ENCODE measurements around the gene CENPX.
"Not testable (repeated sequence)": the region's sequence is repeated elsewhere in the genome, so short reads cannot be mapped to it uniquely, and the experiment has no call there.

The CENPX gene

GRCh38 chr17:81983639-81984373, 38.9 kb downstream of the CENPX start:
- no peak for TF ChIP-seq CTCF (conservative IDR thresholded peaks at IDR 0.05; ENCODE audit: low read length)
- no peak overlapping the region for H3K4me3 ChIP-seq (ENCODE audit: low read length)
- DNase-seq (ENCODE audit: low read depth) = no peak

- DNase-seq (ENCODE audit: low read depth) = no peak
- H3K4me3 ChIP-seq (ENCODE audit: low read length) = no peak overlapping the region
- TF ChIP-seq CTCF (conservative IDR thresholded peaks at IDR 0.05; ENCODE audit: low read length) = no peak
Measured at GRCh38 chr17:81983011-81983638, 39.6 kb downstream of the CENPX start.

- not testable (repeated sequence) for DNase-seq (ENCODE audit: low read depth); H3K4me3 ChIP-seq (ENCODE audit: low read length)
Measured at GRCh38 chr17:81981511-81981910, 41.2 kb downstream of the CENPX start.

- no peak for TF ChIP-seq CTCF (conservative IDR thresholded peaks at IDR 0.05; ENCODE audit: low read length)
- DNase-seq (ENCODE audit: low read depth) = no peak
- H3K4me3 ChIP-seq (ENCODE audit: low read length) = no peak overlapping the region
Measured at GRCh38 chr17:81980707-81981343, 41.9 kb downstream of the CENPX start.

- no peak overlapping the region for H3K4me3 ChIP-seq (ENCODE audit: low read length)
- DNase-seq (ENCODE audit: low read depth) = no peak
- no peak for TF ChIP-seq CTCF (conservative IDR thresholded peaks at IDR 0.05; ENCODE audit: low read length)
Measured at GRCh38 chr17:81980122-81980521, 42.6 kb downstream of the CENPX start.

- peak overlapping the region; percentile 78 for H3K4me3 ChIP-seq (ENCODE audit: low read length)
- TF ChIP-seq CTCF (conservative IDR thresholded peaks at IDR 0.05; ENCODE audit: low read length) = no peak
- no peak for DNase-seq (ENCODE audit: low read depth)
Measured at GRCh38 chr17:81978524-81979298, 44.0 kb downstream of the CENPX start.

- peak within 1 kb of the TSS; percentile 78 for H3K4me3 ChIP-seq (ENCODE audit: low read length)
- TF ChIP-seq CTCF (conservative IDR thresholded peaks at IDR 0.05; ENCODE audit: low read length) = no peak
- peak; percentile 89 for DNase-seq (ENCODE audit: low read depth)
Measured at GRCh38 chr17:81977211-81977808, 45.4 kb downstream of the CENPX start, which contains the start of gene ASPSCR1. TSS of gene ASPSCR1 (plus strand) at chr17:81977629. CDS start at chr17:81977647, 18 bp downstream.
